ENCODE results near the gene OR11A1. TPM values are rescaled to one million over a fixed set of nuclear protein-coding genes. Genes with fewer than 3 reads are reported as not detected.
"Not testable (repeated sequence)": the region's sequence is repeated elsewhere in the genome, so short reads cannot be mapped to it uniquely, and the experiment has no call there.

The OR11A1 gene
- total RNA-seq, 1 donor from 2014 or later: not detected

DNA sequence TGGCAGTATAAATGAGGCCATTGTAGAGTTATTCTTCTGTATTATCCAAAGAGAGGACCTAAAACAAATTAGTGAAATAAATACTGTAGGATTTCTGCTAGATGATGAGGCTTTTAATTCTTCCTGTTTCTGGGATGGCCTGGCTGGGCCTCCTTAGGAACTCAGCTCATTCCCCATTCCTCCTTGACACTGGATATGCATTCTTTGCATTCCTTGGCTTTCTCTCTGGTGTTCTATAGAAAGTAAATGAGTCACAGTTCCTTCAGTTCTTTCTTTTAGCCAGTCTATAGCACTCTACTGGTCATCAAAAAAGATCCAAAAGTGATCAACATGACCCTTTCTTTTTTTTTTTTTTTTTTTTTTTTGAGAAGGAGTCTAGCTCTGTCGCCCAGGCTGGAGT lies 9.2 kb downstream of the OR11A1 start:
- DNase-seq (ENCODE audit: low read depth) (peak; percentile 62), FAIRE-seq (no peak)
- Histone ChIP-seq H3K36me3 (ENCODE audit: control insufficient read depth, insufficient read depth, low read length) (no peaks in the 10 kb centered on the region), H3K4me3 (ENCODE audit: low read depth, low read length) (no peak overlapping the region), H3K27me3 (ENCODE audit: control insufficient read depth, insufficient read depth, low read length) (no peaks in the 10 kb centered on the region)
- no peak for TF ChIP-seq CTCF (IDR thresholded peaks at IDR 0.05; ENCODE audit: insufficient read depth, low read length, severe bottlenecking)

DNA sequence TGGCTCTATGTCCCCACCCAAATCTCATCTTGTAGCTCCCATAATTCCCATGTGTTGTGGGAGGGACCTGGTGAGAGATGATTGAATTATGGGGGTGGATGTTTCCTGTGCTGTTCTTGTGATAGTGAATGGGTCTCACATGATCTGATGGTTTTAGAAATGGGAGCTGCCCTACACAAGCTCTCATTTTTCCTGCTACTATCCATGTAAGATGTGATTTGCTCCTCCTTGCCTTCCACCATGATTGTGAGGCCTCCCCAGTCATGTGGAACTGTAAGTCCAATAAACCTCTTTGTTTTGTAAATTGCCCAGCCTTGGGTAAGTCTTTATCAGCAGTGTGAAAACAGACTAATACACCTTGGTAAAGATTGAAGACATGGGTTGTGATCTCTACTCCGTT lies 12.8 kb downstream of the OR11A1 start:
- H3K27me3 ChIP-seq (ENCODE audit: control insufficient read depth, insufficient read depth, low read length); FAIRE-seq: not testable (repeated sequence)

GRCh38 chr6:29442719-29443118 lies 14.2 kb downstream of the OR11A1 start:
- no peak for FAIRE-seq

More for the DNA sequence above, 12.8 kb downstream of the OR11A1 start:
- DNase-seq (ENCODE audit: low read depth); H3K4me3 ChIP-seq (ENCODE audit: low read depth, low read length); H3K36me3 ChIP-seq (ENCODE audit: control insufficient read depth, insufficient read depth, low read length): not testable (repeated sequence)

DNA sequence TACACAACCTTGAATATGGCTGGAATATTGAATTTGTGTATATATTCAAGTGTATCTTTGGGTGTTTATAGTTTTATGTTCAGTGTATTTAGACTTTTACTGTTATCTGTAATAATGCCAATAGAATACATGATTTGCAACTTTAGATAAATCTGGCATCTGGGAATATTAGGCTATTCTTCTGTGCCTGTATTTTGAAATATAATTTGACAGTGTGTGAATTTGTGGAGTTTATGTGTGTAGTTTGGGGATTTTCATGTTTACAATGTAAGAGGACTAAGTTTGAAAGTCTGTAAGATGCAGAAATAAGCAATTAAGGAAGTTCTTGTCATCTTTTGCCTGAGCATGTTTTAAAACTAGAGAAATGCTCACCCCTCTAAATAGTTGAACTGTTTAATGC lies 17.9 kb downstream of the OR11A1 start, which contains the start of gene OR10C1:
OR10C1 (plus strand) TSS at position 301 of the 400 bp plus-strand sequence. CDS start 710 bp downstream, outside the sequence.
- no peaks in the 10 kb centered on the region for H3K27me3 ChIP-seq (ENCODE audit: control insufficient read depth, insufficient read depth, low read length)
- H3K36me3 ChIP-seq (ENCODE audit: control insufficient read depth, insufficient read depth, low read length): no peaks in the 10 kb centered on the region
- DNase-seq (ENCODE audit: low read depth) (no peak), FAIRE-seq (no peak)
- no peak within 1 kb of the TSS for H3K4me3 ChIP-seq (ENCODE audit: low read depth, low read length)
- no peak for TF ChIP-seq CTCF (IDR thresholded peaks at IDR 0.05; ENCODE audit: insufficient read depth, low read length, severe bottlenecking)

More at GRCh38 chr6:29442719-29443118, 14.2 kb downstream of the OR11A1 start:
- no peaks in the 10 kb centered on the region for H3K27me3 ChIP-seq (ENCODE audit: control insufficient read depth, insufficient read depth, low read length)
- H3K4me3 ChIP-seq (ENCODE audit: low read depth, low read length): no peak overlapping the region
- peak; percentile 3 for DNase-seq (ENCODE audit: low read depth)
- no peak for TF ChIP-seq CTCF (IDR thresholded peaks at IDR 0.05; ENCODE audit: insufficient read depth, low read length, severe bottlenecking)
- no peaks in the 10 kb centered on the region for H3K36me3 ChIP-seq (ENCODE audit: control insufficient read depth, insufficient read depth, low read length)

- H3K4me3 ChIP-seq (ENCODE audit: low read depth, low read length); DNase-seq (ENCODE audit: low read depth); H3K36me3 ChIP-seq (ENCODE audit: control insufficient read depth, insufficient read depth, low read length); H3K27me3 ChIP-seq (ENCODE audit: control insufficient read depth, insufficient read depth, low read length); FAIRE-seq: not testable (repeated sequence)
These were observed 20.1 kb downstream of the OR11A1 start for GRCh38 chr6:29436730-29437129.

- DNase-seq (ENCODE audit: low read depth) (no peak), FAIRE-seq (no peak)
- Histone ChIP-seq H3K36me3 (ENCODE audit: control insufficient read depth, insufficient read depth, low read length) (no peaks in the 10 kb centered on the region), H3K4me3 (ENCODE audit: low read depth, low read length) (no peak overlapping the region), H3K27me3 (ENCODE audit: control insufficient read depth, insufficient read depth, low read length) (no peaks in the 10 kb centered on the region)
- no peak for TF ChIP-seq CTCF (IDR thresholded peaks at IDR 0.05; ENCODE audit: insufficient read depth, low read length, severe bottlenecking)
These were observed 30.2 kb downstream of the OR11A1 start for GRCh38 chr6:29426654-29427053.

DNA sequence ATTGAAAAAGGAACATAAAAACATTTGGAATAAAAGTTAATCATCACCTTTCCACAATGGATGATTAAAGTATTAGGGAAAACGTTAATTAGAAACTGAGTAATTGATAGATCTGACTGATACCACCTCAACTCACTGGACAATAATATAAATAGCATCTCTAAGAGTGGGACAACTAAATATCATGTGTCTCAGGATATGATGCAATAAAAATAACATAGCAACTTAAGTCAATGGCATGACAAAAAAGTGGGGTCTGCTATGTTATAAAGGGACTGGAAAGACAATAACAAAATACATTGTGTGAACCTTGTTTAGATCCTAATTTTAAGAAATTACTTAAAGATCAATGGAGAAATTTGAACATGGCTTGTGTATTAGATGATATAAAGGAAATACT lies 31.8 kb downstream of the OR11A1 start:
- DNase-seq (ENCODE audit: low read depth) (no peak), FAIRE-seq (no peak)
- Histone ChIP-seq H3K4me3 (ENCODE audit: low read depth, low read length) (no peak overlapping the region), H3K27me3 (ENCODE audit: control insufficient read depth, insufficient read depth, low read length) (no peaks in the 10 kb centered on the region), H3K36me3 (ENCODE audit: control insufficient read depth, insufficient read depth, low read length) (no peaks in the 10 kb centered on the region)
- TF ChIP-seq CTCF (IDR thresholded peaks at IDR 0.05; ENCODE audit: insufficient read depth, low read length, severe bottlenecking): no peak

All from bronchial epithelial cell (primary cell).